Activated B cell treated with CpG ODN at 0.5 μM for 24 hours (primary cell): ENCODE data around the gene DSG4. TPM values are rescaled to one million over a fixed set of nuclear protein-coding genes. Genes with fewer than 3 reads are reported as not detected.

Source experiments
- ATAC-seq: fragments of 200-7000 bp; cut with Tn5 transposase; one replicate; pipeline ENCODE4 v1.10.0; 2021; ENCODE audit warnings: low read depth, mild to moderate bottlenecking, moderate library complexity
- CTCF ChIA-PET: fragments of 350-600 bp; sonication (Branson Sonifier 250); formaldehyde crosslinking; loops from one replicate; lab custom pipeline; 2021; ENCODE audit warnings: antibody characterized with exemption; lab: Charles Lee
- POLR2A ChIA-PET: fragments of 350-600 bp; sonication (Branson Sonifier 250); formaldehyde crosslinking; loops from one replicate; lab custom pipeline; 2021; ENCODE audit warnings: antibody characterized with exemption; lab: Charles Lee
- DNase-seq: peaks from one replicate; pipeline ENCODE4 v3.0.0; 2022
- H3K27ac Mint-ChIP-seq: one replicate; pipeline ENCODE4 v1.8.0; 2020; ENCODE audit warnings: mixed read lengths
- H3K27me3 Mint-ChIP-seq: one replicate; pipeline ENCODE4 v1.8.0; 2021; ENCODE audit warnings: mixed read lengths
- H3K36me3 Mint-ChIP-seq: one replicate; pipeline ENCODE4 v1.8.0; 2021; ENCODE audit warnings: low read depth, mixed read lengths
- H3K4me1 Mint-ChIP-seq: one replicate; pipeline ENCODE4 v1.8.0; 2021; ENCODE audit warnings: mixed read lengths
- H3K4me3 Mint-ChIP-seq: one replicate; pipeline ENCODE4 v1.8.0; 2020; ENCODE audit warnings: mild to moderate bottlenecking, mixed read lengths
- H3K9me3 Mint-ChIP-seq: one replicate; pipeline ENCODE4 v1.8.0; 2020; ENCODE audit warnings: mixed read lengths
- CTCF ChIP-seq: fragments of 200-600 bp; IDR thresholded peaks from one replicate; pipeline ENCODE4 v1.8.0; 2022; ENCODE audit warnings: antibody characterized with exemption, mild to moderate bottlenecking
- intact Hi-C: fragments of 100-400 bp; cut with micrococcal nuclease; formaldehyde crosslinking; loops from one replicate; pipeline ENCODE4 v1.15.1; 2024
- total RNA-seq: library from RNA; stranded (reverse); gene quantifications from 2 replicates; pipeline ENCODE4 v1.2.3, GENCODE V29; 2022

The DSG4 gene
- total RNA-seq, 1 donor from 2014 or later = not detected

GRCh38 chr18:31450409-31450808, 73.8 kb downstream of the DSG4 start:
- Mint-ChIP-seq H3K27ac (no peak overlapping the region), H3K36me3 (no peaks in the 10 kb centered on the region), H3K4me3 (no peak overlapping the region), H3K9me3 (no peaks in the 10 kb centered on the region), H3K27me3 (no peaks in the 10 kb centered on the region), H3K4me1 (no peaks in the 10 kb centered on the region)
- ChIA-PET CTCF (no interaction called here), POLR2A (no interaction called here)
- DNase-seq = no peak
- no peak for ATAC-seq
- TF ChIP-seq CTCF = no peak
- intact Hi-C loops = no loop called here

GRCh38 chr18:31451625-31452024, 75.0 kb downstream of the DSG4 start:
- Mint-ChIP-seq H3K36me3 (no peaks in the 10 kb centered on the region), H3K9me3 (no peaks in the 10 kb centered on the region), H3K4me1 (no peaks in the 10 kb centered on the region), H3K27me3 (no peaks in the 10 kb centered on the region), H3K4me3 (no peak overlapping the region), H3K27ac (no peak overlapping the region)
- DNase-seq (no peak), ATAC-seq (no peak)
- POLR2A ChIA-PET = no interaction called here
- no peak for TF ChIP-seq CTCF
- CTCF ChIA-PET = no interaction called here
- intact Hi-C loops = no loop called here

- POLR2A ChIA-PET = no interaction called here
- H3K9me3 Mint-ChIP-seq = no peaks in the 10 kb centered on the region
- no peak for TF ChIP-seq CTCF
- intact Hi-C loops = no loop called here
- ATAC-seq = no peak
- CTCF ChIA-PET = no interaction called here
- no peak for DNase-seq
- H3K27me3 Mint-ChIP-seq = no peaks in the 10 kb centered on the region
- H3K4me1 Mint-ChIP-seq = no peaks in the 10 kb centered on the region
- H3K27ac Mint-ChIP-seq = no peak overlapping the region
- no peaks in the 10 kb centered on the region for H3K36me3 Mint-ChIP-seq
- no peak overlapping the region for H3K4me3 Mint-ChIP-seq
Observed at GRCh38 chr18:31454066-31454708, 77.6 kb downstream of the DSG4 start.

Other genes with a start within 250 kb of the DSG4 start
- not detected in 2 replicates for gene DSC1, start 213.9 kb upstream of the DSG4 start, total RNA-seq
- not detected in 2 replicates for gene DSG1, start 58.6 kb upstream of the DSG4 start, total RNA-seq
- not detected in 2 replicates for gene DSG3, start 71.0 kb downstream of the DSG4 start, total RNA-seq
- gene DSG2, start 121.4 kb downstream of the DSG4 start, total RNA-seq = not detected in 2 replicates
- gene TTR, start 215.1 kb downstream of the DSG4 start, total RNA-seq = not detected in 2 replicates